Smooth muscle cell (in vitro differentiated cells): Measurements from ENCODE around the gene SLC16A10. TPM values are rescaled to one million over a fixed set of nuclear protein-coding genes. Genes with fewer than 3 reads are reported as not detected.
"Not testable (repeated sequence)": the region's sequence is repeated elsewhere in the genome, so short reads cannot be mapped to it uniquely, and the experiment has no call there.

Source experiments
- DNase-seq: peaks from one replicate; lab custom pipeline; 2025; ENCODE audit not compliant: unreplicated experiment; lab: John Stamatoyannopoulos, UW
- H2AFZ ChIP-seq: fragments of 200-600 bp; sonication (generic); 2 replicates; pipeline ENCODE4 v1.6.0; 2016; ENCODE audit warnings: antibody characterized with exemption, low read depth, mild to moderate bottlenecking
- H3F3A ChIP-seq: fragments of 200-600 bp; sonication (generic); 2 replicates; pipeline ENCODE4 v1.6.0; 2017; ENCODE audit warnings: antibody characterized with exemption, low read depth
- H3K27ac ChIP-seq: fragments of 200-600 bp; sonication (generic); 2 replicates; pipeline ENCODE4 v1.5.1; 2016; ENCODE audit warnings: low read depth, mild to moderate bottlenecking
- H3K27me3 ChIP-seq: fragments of 200-600 bp; sonication (generic); 2 replicates; pipeline ENCODE4 v1.6.1; 2016; ENCODE audit warnings: low read depth, mild to moderate bottlenecking
- H3K36me3 ChIP-seq: fragments of 200-600 bp; sonication (generic); 2 replicates; pipeline ENCODE4 v1.5.1; 2016; ENCODE audit warnings: low read depth
- H3K4me1 ChIP-seq: fragments of 200-600 bp; sonication (generic); 2 replicates; pipeline ENCODE4 v1.5.1; 2016; ENCODE audit warnings: low read depth
- H3K4me2 ChIP-seq: fragments of 200-600 bp; sonication (generic); 2 replicates; pipeline ENCODE4 v1.6.0; 2016; ENCODE audit warnings: mild to moderate bottlenecking
- H3K4me3 ChIP-seq: fragments of 200-600 bp; sonication (generic); 2 replicates; pipeline ENCODE4 v1.5.1; 2016; ENCODE audit warnings: mild to moderate bottlenecking
- H3K79me2 ChIP-seq: fragments of 200-600 bp; sonication (generic); 2 replicates; pipeline ENCODE4 v1.6.0; 2016; ENCODE audit warnings: low read depth, mild to moderate bottlenecking
- H3K9ac ChIP-seq: fragments of 200-600 bp; sonication (generic); 2 replicates; pipeline ENCODE4 v1.6.0; 2016; ENCODE audit warnings: low read depth
- H3K9me3 ChIP-seq: fragments of 200-600 bp; sonication (generic); replicated peaks from 2 replicates; pipeline ENCODE4 v1.5.1; 2016; ENCODE audit warnings: low read depth
- H4K20me1 ChIP-seq: fragments of 200-600 bp; sonication (generic); 2 replicates; pipeline ENCODE4 v1.6.0; 2016; ENCODE audit warnings: low read depth
- WGBS: methylation state at CpG from one replicate; pipeline ENCODE4 v1.1.7; 2016; ENCODE audit warnings: low lambda C conversion rate; 5-methylcytosine and 5-hydroxymethylcytosine counted together
- polyA plus RNA-seq: library from polyadenylated mRNA; unstranded; fragments of >200 nt; fragmentation: Nextera tagmentation; extraction: Ambion mirVana; gene quantifications from 2 replicates; pipeline ENCODE4 v1.2.1, GENCODE V29; 2016
- total RNA-seq: library from RNA; depleted of rRNA; stranded (reverse); fragments of >200 nt; gene quantifications from 2 replicates; pipeline ENCODE4 v1.2.3, GENCODE V29; 2014
- TF ChIP-seq, protein P1 (sequence below): fragments of 200-600 bp; sonication (generic); IDR thresholded peaks from 2 replicates; pipeline ENCODE4 v1.5.1; 2017; ENCODE audit warnings: borderline replicate concordance, mild to moderate bottlenecking, antibody characterized with exemption; ENCODE audit not compliant: insufficient read depth, poor library complexity, severe bottlenecking

Gene SLC16A10
- total and polyA plus RNA-seq, 2 experiments from 2014 or later = 0.87 to 1.4 TPM

DNA sequence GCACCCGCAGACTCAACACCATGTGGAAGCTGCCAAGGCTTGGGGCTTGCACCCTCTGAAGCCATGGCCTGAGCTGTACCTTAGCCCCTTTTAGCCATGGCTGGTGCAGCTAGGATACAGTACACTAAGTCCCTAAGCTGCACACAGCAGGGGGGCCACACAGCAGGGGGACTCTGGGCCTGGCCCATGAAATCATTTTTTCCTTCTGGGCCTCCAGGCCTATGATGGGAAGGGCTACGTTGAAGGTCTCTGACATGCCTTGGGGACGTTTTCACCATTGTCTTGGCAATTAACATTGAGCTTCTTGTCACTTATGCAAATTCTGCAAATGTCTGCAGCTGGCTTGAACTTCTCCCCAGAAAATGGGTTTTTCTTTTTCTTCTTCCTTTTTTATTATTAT is 103.3 kb downstream of the SLC16A10 start:
- Histone ChIP-seq H3K27ac (no peak overlapping the region), H3K36me3 (no peaks in the 10 kb centered on the region), H3F3A (no peaks in the 10 kb centered on the region), H3K9me3 (no peaks in the 10 kb centered on the region), H2AFZ (no peak overlapping the region), H3K4me2 (no peak overlapping the region), H4K20me1 (no peaks in the 10 kb centered on the region), H3K9ac (no peak overlapping the region), H3K79me2 (no peaks in the 10 kb centered on the region), H3K27me3 (no peaks in the 10 kb centered on the region), H3K4me1 (no peaks in the 10 kb centered on the region), H3K4me3 (no peak overlapping the region)
- no peak for DNase-seq
- WGBS = 92% methylated on average over 3 of the region's 3 CpGs
- TF ChIP-seq, protein P1, sequence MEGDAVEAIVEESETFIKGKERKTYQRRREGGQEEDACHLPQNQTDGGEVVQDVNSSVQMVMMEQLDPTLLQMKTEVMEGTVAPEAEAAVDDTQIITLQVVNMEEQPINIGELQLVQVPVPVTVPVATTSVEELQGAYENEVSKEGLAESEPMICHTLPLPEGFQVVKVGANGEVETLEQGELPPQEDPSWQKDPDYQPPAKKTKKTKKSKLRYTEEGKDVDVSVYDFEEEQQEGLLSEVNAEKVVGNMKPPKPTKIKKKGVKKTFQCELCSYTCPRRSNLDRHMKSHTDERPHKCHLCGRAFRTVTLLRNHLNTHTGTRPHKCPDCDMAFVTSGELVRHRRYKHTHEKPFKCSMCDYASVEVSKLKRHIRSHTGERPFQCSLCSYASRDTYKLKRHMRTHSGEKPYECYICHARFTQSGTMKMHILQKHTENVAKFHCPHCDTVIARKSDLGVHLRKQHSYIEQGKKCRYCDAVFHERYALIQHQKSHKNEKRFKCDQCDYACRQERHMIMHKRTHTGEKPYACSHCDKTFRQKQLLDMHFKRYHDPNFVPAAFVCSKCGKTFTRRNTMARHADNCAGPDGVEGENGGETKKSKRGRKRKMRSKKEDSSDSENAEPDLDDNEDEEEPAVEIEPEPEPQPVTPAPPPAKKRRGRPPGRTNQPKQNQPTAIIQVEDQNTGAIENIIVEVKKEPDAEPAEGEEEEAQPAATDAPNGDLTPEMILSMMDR = no peak

DNA sequence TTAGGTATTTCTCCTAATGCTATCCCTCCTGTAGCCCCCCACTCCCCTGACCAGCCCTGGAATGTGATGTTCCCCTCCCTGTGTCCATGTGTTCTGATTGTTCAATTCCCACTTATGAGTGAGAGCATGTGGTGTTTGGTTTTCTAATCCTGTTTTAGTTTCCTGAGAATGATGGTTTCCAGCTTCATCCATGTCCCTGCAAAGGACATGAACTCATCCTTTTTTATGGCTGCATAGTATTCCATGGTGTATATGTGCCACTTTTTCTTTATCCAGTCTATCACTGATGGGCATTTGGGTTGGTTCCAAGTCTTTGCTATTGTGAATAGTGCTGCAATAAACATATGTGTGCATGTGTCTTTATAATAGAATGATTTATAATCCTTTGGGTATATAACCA is 103.8 kb downstream of the SLC16A10 start:
- H3K4me1 ChIP-seq, H3K27ac ChIP-seq, H3K9ac ChIP-seq, H4K20me1 ChIP-seq, H3K27me3 ChIP-seq, DNase-seq, H3K9me3 ChIP-seq, H3K36me3 ChIP-seq, H2AFZ ChIP-seq, H3K4me3 ChIP-seq, H3F3A ChIP-seq, H3K79me2 ChIP-seq, H3K4me2 ChIP-seq: not testable (repeated sequence)

DNA sequence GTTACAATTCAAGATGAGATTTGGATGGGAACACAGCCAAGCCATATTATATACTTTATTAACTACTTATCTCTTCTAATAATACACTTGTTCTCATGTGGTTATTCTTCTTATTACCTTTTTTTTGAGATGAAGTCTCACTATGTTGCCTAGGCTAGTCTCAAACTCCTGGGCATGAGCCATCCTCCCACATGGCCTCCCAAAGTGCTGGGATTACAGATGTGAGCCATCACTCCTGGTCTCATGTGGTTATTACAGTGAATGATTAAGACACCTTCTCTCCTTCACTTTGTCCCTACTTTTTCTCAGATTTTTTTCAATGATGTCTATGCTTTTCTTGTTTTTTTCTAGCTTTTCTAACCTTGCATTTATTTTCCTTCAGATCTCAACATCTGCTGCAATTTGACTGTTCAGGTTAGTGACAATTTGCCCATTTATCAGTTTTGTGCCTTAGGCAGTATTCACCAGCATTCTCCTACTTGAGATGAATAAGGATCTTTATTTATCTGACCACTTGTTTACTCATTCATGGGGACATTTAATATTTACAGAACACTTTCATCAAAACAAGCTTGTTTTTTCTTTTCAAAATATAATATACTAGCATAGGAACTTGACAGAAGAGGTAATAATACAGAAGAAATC is 105.7 kb downstream of the SLC16A10 start:
- Histone ChIP-seq H2AFZ (no peak overlapping the region), H3K9me3 (no peaks in the 10 kb centered on the region), H3K27me3 (no peaks in the 10 kb centered on the region), H3K27ac (no peak overlapping the region), H3K4me2 (no peak overlapping the region), H3K79me2 (no peaks in the 10 kb centered on the region), H3F3A (no peaks in the 10 kb centered on the region), H3K4me3 (no peak overlapping the region), H3K9ac (no peak overlapping the region), H3K4me1 (no peaks in the 10 kb centered on the region), H4K20me1 (no peaks in the 10 kb centered on the region), H3K36me3 (no peaks in the 10 kb centered on the region)
- TF ChIP-seq, protein P1 = no peak
- no peak for DNase-seq

DNA sequence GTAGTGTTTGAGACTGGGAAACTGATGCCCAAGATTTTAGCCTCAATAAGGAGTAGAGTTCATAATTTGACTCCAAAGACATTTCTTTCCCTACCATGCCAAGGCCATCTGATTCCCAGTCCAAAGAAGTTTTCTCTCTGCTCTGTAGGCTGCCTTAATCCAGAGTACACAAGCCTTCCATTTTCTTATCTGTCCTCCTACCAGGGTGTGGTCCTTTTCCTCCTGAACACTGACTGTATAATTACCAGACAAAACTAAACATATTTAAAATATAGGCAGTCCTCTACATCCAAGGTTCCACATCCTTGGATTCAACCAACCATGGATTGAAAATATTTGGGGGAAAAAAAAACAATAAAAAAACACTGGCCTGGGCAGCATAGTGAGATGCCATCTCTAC is 108.4 kb downstream of the SLC16A10 start:
- Histone ChIP-seq H3K4me2 (no peak overlapping the region), H3K27ac (no peak overlapping the region), H3K79me2 (no peaks in the 10 kb centered on the region), H2AFZ (no peak overlapping the region), H4K20me1 (no peaks in the 10 kb centered on the region), H3K36me3 (no peaks in the 10 kb centered on the region), H3K4me1 (no peaks in the 10 kb centered on the region), H3F3A (no peaks in the 10 kb centered on the region), H3K9me3 (no peaks in the 10 kb centered on the region), H3K4me3 (no peak overlapping the region), H3K27me3 (no peaks in the 10 kb centered on the region), H3K9ac (no peak overlapping the region)
- TF ChIP-seq, protein P1 = no peak
- DNase-seq = no peak
